ENCODE measurements around the gene CYP2A6. TPM values are rescaled to one million over a fixed set of nuclear protein-coding genes. Genes with fewer than 3 reads are reported as not detected.

Gene CYP2A6
- total and polyA plus RNA-seq, 7 donors: 1.8 TPM; not detected in 6

DNA sequence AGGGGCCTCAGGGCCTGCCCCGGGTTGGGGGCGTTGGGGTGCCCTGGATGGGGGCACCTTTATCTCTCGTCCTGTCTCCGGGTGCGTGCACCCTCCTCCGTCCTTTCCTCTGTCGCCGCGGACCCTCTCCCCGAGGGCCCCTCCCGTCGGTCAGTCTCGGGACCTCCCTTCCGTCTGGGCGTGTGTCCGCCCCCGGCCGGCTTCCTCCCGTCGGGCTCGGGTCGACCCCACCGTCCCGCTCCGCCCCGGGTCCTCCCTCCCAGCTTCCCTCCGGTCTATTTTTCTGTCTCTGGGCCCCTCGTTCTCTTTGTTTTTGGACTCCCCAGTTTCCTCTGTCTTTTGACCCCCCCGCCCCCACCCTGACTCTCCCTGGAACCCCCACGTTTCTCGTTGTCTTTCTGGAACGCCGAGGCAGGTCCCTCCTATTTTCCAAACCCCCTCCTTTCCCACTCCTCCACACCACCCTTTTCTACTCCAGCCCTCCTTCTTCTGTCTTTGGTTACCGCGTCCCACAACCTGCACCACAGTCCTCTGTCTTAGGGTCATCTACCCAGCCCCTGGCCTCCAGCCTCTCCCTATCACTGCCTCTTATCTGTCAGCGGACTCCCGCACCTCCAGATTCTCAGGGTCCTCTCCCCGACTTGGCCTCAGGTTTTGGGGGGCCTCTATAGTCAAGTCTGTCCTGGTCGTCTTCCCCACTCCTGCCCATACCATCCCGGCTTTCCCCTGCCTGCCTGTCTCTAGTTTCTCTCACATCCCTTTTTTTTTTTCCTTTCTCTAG is 50.5 kb downstream of the CYP2A6 start:
- DNase-seq: peak; percentile 83
- intact Hi-C loops (cut with DNase I): loop anchor here (2.0 kb wide), 3 partner anchors 21 to 83 kb away; partner anchors contain the start of genes ACTMAP, COQ8B, ITPKC and RAB4B
- Histone ChIP-seq H3K27ac (peak overlapping the region; percentile 89 to 99 (median 96)), H3K27me3 (no peaks in the 10 kb centered on the region), H3K4me3 (peak overlapping the region; percentile 69 to 100 (median 88)), H3K4me1 (peaks cover 0 to 58% (median 57%) of the 10 kb centered on the region in 4 donors), H3K9me3 (no peaks in the 10 kb centered on the region), H3K36me3 (peaks cover 0 to 26% (median 9%) of the 10 kb centered on the region in 4 donors)
- 1 to 2% methylated on average over 40 of the region's 40 CpGs for WGBS, 2 donors
- TF ChIP-seq POLR2AphosphoS5 (IDR thresholded peaks at IDR 0.05): peak in 3 of 4 donors; percentile 0 to 24 (median 20)
- no peak for TF ChIP-seq POLR2A (IDR thresholded peaks at IDR 0.05)

DNA sequence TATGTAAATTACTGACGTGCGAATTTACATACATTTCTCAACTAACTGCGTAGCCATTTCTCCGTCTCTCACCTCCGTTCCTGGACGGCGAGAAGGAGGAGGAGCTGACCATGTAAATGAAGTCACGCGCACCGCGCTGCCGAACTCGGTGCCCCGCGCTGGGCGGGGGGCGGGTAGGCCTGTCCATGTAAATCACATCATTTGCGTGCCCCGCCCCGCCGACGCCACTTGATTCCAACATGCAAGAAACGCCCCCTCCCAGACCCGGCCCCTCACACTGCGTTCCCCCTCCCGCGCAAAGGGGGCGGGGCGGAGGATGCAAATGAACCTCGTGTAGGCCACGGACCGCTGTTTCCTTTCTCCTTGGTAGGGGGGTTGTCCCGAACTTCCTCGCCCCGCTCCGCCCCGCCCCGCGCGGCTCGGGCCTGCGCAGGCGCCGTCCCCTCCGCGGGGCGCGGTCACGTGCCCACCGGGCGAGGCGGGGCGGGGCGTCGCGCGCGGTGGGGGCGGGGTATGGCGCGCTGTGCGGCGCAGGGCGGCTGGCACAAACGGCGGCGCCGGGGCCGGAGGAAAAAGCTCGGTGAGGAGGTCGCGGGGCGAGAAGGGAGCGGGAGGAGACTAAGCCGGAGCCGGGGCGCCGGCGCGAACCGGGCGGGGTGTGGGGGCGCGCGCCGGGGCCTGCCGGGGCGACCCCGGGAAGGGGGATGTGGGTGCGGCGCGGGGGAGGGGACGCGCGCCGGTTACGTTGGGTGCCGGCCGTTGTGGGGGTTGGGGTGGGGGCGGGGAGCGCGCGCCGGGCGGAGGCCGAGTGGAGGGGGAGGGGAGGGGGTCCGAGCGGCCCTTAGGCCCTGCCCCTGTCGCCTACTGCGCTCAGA is 51.3 kb downstream of the CYP2A6 start, which contains the start of gene EGLN2:
Gene EGLN2 (plus strand): TSS at position 509 of the 875 bp plus-strand sequence. CDS start 1,382 bp downstream, outside the sequence.
- TF ChIP-seq, protein P1, sequence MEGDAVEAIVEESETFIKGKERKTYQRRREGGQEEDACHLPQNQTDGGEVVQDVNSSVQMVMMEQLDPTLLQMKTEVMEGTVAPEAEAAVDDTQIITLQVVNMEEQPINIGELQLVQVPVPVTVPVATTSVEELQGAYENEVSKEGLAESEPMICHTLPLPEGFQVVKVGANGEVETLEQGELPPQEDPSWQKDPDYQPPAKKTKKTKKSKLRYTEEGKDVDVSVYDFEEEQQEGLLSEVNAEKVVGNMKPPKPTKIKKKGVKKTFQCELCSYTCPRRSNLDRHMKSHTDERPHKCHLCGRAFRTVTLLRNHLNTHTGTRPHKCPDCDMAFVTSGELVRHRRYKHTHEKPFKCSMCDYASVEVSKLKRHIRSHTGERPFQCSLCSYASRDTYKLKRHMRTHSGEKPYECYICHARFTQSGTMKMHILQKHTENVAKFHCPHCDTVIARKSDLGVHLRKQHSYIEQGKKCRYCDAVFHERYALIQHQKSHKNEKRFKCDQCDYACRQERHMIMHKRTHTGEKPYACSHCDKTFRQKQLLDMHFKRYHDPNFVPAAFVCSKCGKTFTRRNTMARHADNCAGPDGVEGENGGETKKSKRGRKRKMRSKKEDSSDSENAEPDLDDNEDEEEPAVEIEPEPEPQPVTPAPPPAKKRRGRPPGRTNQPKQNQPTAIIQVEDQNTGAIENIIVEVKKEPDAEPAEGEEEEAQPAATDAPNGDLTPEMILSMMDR (IDR thresholded peaks at IDR 0.05): no peak
- peak in 1 of 4 donors; percentile 44 for TF ChIP-seq EP300 (IDR thresholded peaks at IDR 0.05)
- peak; percentile 76 to 92 (median 88) for TF ChIP-seq POLR2AphosphoS5 (IDR thresholded peaks at IDR 0.05)
- peak; percentile 40 to 76 for TF ChIP-seq POLR2A (IDR thresholded peaks at IDR 0.05)
- Histone ChIP-seq H3K27me3 (no peaks in the 10 kb centered on the region), H3K9me3 (no peaks in the 10 kb centered on the region), H3K4me1 (peaks cover 0 to 50% (median 49%) of the 10 kb centered on the region in 4 donors), H3K36me3 (peaks cover 0 to 23% (median 8%) of the 10 kb centered on the region in 4 donors), H3K4me3 (peak within 1 kb of the TSS; percentile 69 to 100 (median 88)), H3K27ac (peak within 1 kb of the TSS; percentile 89 to 99 (median 96))
- intact Hi-C loops (cut with DNase I): loop anchor here (2.0 kb wide), 3 partner anchors 20 to 82 kb away; partner anchors contain the start of genes ACTMAP, COQ8B, ITPKC and RAB4B
- DNase-seq: peak; percentile 100
- 1% methylated on average over 108 to 110 of the region's 110 CpGs for WGBS, 2 donors

DNA sequence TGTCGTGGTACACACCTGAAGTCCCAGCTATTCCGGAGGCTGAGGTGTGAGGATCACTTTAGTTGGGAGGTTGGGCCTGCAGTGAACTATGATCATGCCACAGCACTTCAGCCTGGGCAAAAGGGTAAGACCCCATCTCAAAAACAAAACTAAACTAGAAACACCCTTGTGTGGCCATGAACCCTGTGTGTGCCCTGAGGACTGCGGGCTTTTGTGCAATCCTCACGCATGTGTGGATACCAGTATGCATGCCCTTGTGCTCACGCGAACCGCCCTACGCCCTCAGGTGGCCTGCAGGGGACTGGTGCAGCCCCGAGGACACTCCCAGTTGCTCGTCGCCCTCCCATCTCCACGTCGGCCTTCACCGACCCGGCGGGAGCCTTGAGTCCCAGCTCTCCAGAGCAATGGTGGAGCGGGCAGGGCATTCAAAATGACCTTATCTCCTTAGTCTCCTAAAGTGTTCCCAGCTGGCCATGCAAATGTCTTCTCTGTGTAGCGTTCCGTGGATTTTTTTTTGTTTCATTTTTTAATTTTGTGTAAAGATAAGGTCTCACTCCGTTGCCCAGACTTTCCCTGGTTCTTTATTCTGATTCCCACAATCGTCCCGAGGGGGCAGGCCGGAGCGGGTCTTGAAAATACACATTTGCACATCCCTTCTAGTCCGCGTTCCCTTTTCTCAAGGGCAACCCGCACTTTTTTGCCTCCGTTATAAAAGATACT is 52.1 kb downstream of the CYP2A6 start:
- 8 to 10% methylated on average over 28 of the region's 28 CpGs for WGBS, 2 donors
- no peaks in the 10 kb centered on the region for H3K9me3 ChIP-seq
- DNase-seq: peak; percentile 88
- TF ChIP-seq POLR2AphosphoS5 (IDR thresholded peaks at IDR 0.05): no peak
- TF ChIP-seq EP300 (IDR thresholded peaks at IDR 0.05): no peak
- TF ChIP-seq, protein P1 (IDR thresholded peaks at IDR 0.05): peak; percentile 48 to 80 (median 56)
- TF ChIP-seq POLR2A (IDR thresholded peaks at IDR 0.05): no peak
- H3K27me3 ChIP-seq: no peaks in the 10 kb centered on the region
- peaks cover 0 to 22% (median 7%) of the 10 kb centered on the region in 4 donors for H3K36me3 ChIP-seq
- peak overlapping the region; percentile 89 to 99 (median 96) for H3K27ac ChIP-seq
- H3K4me1 ChIP-seq: peaks cover 0 to 42% (median 41%) of the 10 kb centered on the region in 4 donors
- H3K4me3 ChIP-seq: peak overlapping the region; percentile 25 to 100 (median 74)
- intact Hi-C loops (cut with DNase I): loop anchor here (2.0 kb wide), 3 partner anchors 19 to 81 kb away; partner anchors contain the start of genes ACTMAP, COQ8B, ITPKC and RAB4B

DNA sequence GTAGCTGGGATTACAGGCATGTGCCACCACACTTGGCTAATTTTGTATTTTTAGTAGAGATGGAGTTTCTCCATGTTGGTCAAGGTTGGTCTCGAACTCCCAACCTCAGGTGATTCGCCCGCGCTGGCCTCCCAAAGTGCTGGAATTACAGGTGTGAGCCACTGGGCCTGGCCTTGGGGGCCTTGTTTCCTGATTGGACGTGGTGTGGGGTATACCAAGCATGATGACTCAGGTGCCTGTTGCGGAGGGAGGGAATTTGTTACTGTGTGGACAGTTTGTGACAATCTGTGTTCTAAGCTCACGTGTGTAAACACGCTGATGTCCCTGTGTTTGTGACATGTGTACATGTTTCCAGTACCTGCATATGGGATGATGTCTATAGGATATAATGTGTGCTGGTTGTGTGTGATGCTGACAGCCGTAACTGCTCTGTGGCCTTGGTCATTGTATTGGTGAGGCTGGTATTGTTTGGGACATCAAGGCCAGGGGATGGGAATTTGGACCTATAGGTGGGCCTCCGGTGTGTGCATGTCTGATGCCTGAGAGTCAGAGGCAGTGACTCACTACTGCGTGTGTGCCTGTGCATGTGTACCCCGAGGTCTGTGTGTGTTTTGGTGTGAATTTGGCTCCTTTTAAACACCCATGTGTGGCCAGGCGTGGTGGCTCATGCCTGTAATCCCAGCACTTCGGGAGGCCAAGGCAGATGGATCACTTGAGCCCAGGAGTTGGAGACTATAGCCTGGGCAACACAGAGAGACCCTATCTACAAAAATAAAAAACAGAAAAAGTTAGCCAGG is 52.9 kb downstream of the CYP2A6 start:
- peaks cover 0 to 35% (median 33%) of the 10 kb centered on the region in 4 donors for H3K4me1 ChIP-seq
- WGBS, 2 donors: 93 to 96% methylated on average over 14 of the region's 14 CpGs
- no peaks in the 10 kb centered on the region for H3K27me3 ChIP-seq
- TF ChIP-seq, protein P1 (IDR thresholded peaks at IDR 0.05): no peak
- TF ChIP-seq EP300 (IDR thresholded peaks at IDR 0.05) (no peak), POLR2A (IDR thresholded peaks at IDR 0.05) (no peak), POLR2AphosphoS5 (IDR thresholded peaks at IDR 0.05) (no peak)
- H3K4me3 ChIP-seq: peak overlapping the region in 2 of 4 donors; percentile 69 to 100
- H3K27ac ChIP-seq: peak overlapping the region; percentile 89 to 99 (median 96)
- intact Hi-C loops (cut with DNase I): no loop called here
- H3K36me3 ChIP-seq: peaks cover 0 to 29% (median 7%) of the 10 kb centered on the region in 4 donors
- no peak for DNase-seq
- no peaks in the 10 kb centered on the region for H3K9me3 ChIP-seq

Data from sigmoid colon (tissue), 7 donors.